Measurements from ENCODE around the gene RCVRN. TPM values are rescaled to one million over a fixed set of nuclear protein-coding genes. Genes with fewer than 3 reads are reported as not detected.

Gene RCVRN
- total RNA-seq, 4 donors from 2014 or later: not detected

- intact Hi-C loops (cut with DNase I; ENCODE audit: low total_unique reads) (no loop called here), in situ Hi-C loops (cut with MboI; ENCODE audit: low pct_ligation_motif_present in 1 of 4, low pct_unique_long_range_greater_than_20kb in 1 of 4, low sequenced_read_pairs in 3 of 4) (loop anchor here in 1 of 4 donors (25.0 kb wide), 1 partner anchor 149 kb away; no protein-coding TSS in a partner anchor)
- Histone ChIP-seq H3K4me3 (no peak overlapping the region), H3K27me3 (no peaks in the 10 kb centered on the region), H3K4me1 (no peaks in the 10 kb centered on the region), H3K36me3 (no peaks in the 10 kb centered on the region), H3K27ac (no peak overlapping the region), H3K9me3 (peaks cover 15 to 16% of the 10 kb centered on the region in 2 donors)
- no peak for DNase-seq
- WGBS, 2 donors (ENCODE audit: low coverage in 1 of 2): 91 to 93% methylated on average over 3 to 5 of the region's 5 CpGs
- TF ChIP-seq POLR2A (IDR thresholded peaks at IDR 0.05) (no peak), EP300 (IDR thresholded peaks at IDR 0.05; ENCODE audit: low read depth) (no peak), POLR2AphosphoS5 (IDR thresholded peaks at IDR 0.05) (no peak), CTCF (IDR thresholded peaks at IDR 0.05) (no peak)
Observed at GRCh38 chr17:9886141-9886930, 18.7 kb downstream of the RCVRN start.

GRCh38 chr17:9883451-9883850, 21.6 kb downstream of the RCVRN start:
- intact Hi-C loops (cut with DNase I; ENCODE audit: low total_unique reads): no loop called here
- in situ Hi-C loops (cut with MboI; ENCODE audit: low pct_ligation_motif_present in 1 of 4, low pct_unique_long_range_greater_than_20kb in 1 of 4, low sequenced_read_pairs in 3 of 4): loop anchor here in 1 of 4 donors (25.0 kb wide), 1 partner anchor 146 kb away; no protein-coding TSS in a partner anchor
- no peak overlapping the region for H3K4me3 ChIP-seq
- H3K9me3 ChIP-seq: peaks cover 15 to 16% of the 10 kb centered on the region in 2 donors
- TF ChIP-seq CTCF (IDR thresholded peaks at IDR 0.05) (no peak), EP300 (IDR thresholded peaks at IDR 0.05; ENCODE audit: low read depth) (no peak), POLR2AphosphoS5 (IDR thresholded peaks at IDR 0.05) (no peak), POLR2A (IDR thresholded peaks at IDR 0.05) (no peak)
- H3K27me3 ChIP-seq: no peaks in the 10 kb centered on the region
- DNase-seq: no peak
- no peaks in the 10 kb centered on the region for H3K4me1 ChIP-seq
- no peak overlapping the region for H3K27ac ChIP-seq
- no peaks in the 10 kb centered on the region for H3K36me3 ChIP-seq

GRCh38 chr17:9880582-9880999, 24.5 kb downstream of the RCVRN start:
- H3K36me3 ChIP-seq: no peaks in the 10 kb centered on the region
- no peaks in the 10 kb centered on the region for H3K27me3 ChIP-seq
- intact Hi-C loops (cut with DNase I; ENCODE audit: low total_unique reads): no loop called here
- H3K27ac ChIP-seq: no peak overlapping the region
- peaks cover 0 to 5% (median 1%) of the 10 kb centered on the region in 4 donors for H3K4me1 ChIP-seq
- peaks cover 15 to 16% of the 10 kb centered on the region in 2 donors for H3K9me3 ChIP-seq
- TF ChIP-seq POLR2AphosphoS5 (IDR thresholded peaks at IDR 0.05): no peak
- no peak for TF ChIP-seq EP300 (IDR thresholded peaks at IDR 0.05; ENCODE audit: low read depth)
- TF ChIP-seq CTCF (IDR thresholded peaks at IDR 0.05): no peak
- TF ChIP-seq POLR2A (IDR thresholded peaks at IDR 0.05): no peak
- no peak overlapping the region for H3K4me3 ChIP-seq
- 66% methylated on average over 3 of the region's 3 CpGs; no CpG with 5 or more reads in 1 of the 2 donors for WGBS, 2 donors (ENCODE audit: low coverage in 1 of 2)
- in situ Hi-C loops (cut with MboI; ENCODE audit: low pct_ligation_motif_present in 1 of 4, low pct_unique_long_range_greater_than_20kb in 1 of 4, low sequenced_read_pairs in 3 of 4): loop anchor here in 1 of 4 donors (25.0 kb wide), 1 partner anchor 143 kb away; no protein-coding TSS in a partner anchor
- DNase-seq: no peak

GRCh38 chr17:9878786-9879525, 26.1 kb downstream of the RCVRN start:
- Histone ChIP-seq H3K27ac (no peak overlapping the region), H3K4me1 (peaks cover 0 to 13% (median 1%) of the 10 kb centered on the region in 4 donors), H3K27me3 (no peaks in the 10 kb centered on the region), H3K36me3 (no peaks in the 10 kb centered on the region), H3K4me3 (no peak overlapping the region), H3K9me3 (peaks cover 10 to 11% of the 10 kb centered on the region in 2 donors)
- WGBS, 2 donors (ENCODE audit: low coverage in 1 of 2): 77 to 88% methylated on average over 8 of the region's 8 CpGs
- intact Hi-C loops (cut with DNase I; ENCODE audit: low total_unique reads) (loop anchor here (1.0 kb wide), 1 partner anchor 38 kb away; no protein-coding TSS in a partner anchor), in situ Hi-C loops (cut with MboI; ENCODE audit: low pct_ligation_motif_present in 1 of 4, low pct_unique_long_range_greater_than_20kb in 1 of 4, low sequenced_read_pairs in 3 of 4) (loop anchor here in 1 of 4 donors (25.0 kb wide), 1 partner anchor 142 kb away; no protein-coding TSS in a partner anchor)
- TF ChIP-seq POLR2A (IDR thresholded peaks at IDR 0.05) (no peak), POLR2AphosphoS5 (IDR thresholded peaks at IDR 0.05) (no peak), EP300 (IDR thresholded peaks at IDR 0.05; ENCODE audit: low read depth) (no peak), CTCF (IDR thresholded peaks at IDR 0.05) (no peak)
- no peak for DNase-seq

All from transverse colon (tissue), 4 donors.